AG04449 (cell line): Measurements from ENCODE around the gene CTDSP1.

Experiments
- CTCF ChIA-PET: fragments of 350-600 bp; formaldehyde crosslinking; extraction: SDS; loops from one replicate; lab custom pipeline; 2021; ENCODE audit warnings: antibody characterized with exemption; lab: Yijun Ruan, JAX
- POLR2A ChIA-PET: fragments of 400-600, 350-600 bp; formaldehyde crosslinking; extraction: SDS; loops from one replicate; lab custom pipeline; 2020; ENCODE audit warnings: antibody characterized with exemption, inconsistent platforms; lab: Yijun Ruan, JAX
- DNase-seq: peaks from one replicate; pipeline ENCODE4 v3.0.0-alpha.2; 2010; ENCODE audit warnings: low read depth, low spot score
- H3K4me3 ChIP-seq: 2 replicates; pipeline ENCODE4 v1.5.1; 2011; ENCODE audit warnings: low read depth, mild to moderate bottlenecking, control low read depth, low read length
- CTCF ChIP-seq: IDR thresholded peaks from one replicate; pipeline ENCODE4 v1.5.1; 2011; ENCODE audit warnings: mild to moderate bottlenecking, moderate library complexity, low read length, control low read depth, inconsistent platforms; ENCODE audit not compliant: insufficient read depth; ENCODE audit errors: missing control alignments

Gene CTDSP1

GRCh38 chr2:218446547-218446946, 46.9 kb downstream of the CTDSP1 start:
- DNase-seq, result no peak
- ChIA-PET POLR2A (no interaction called here), CTCF (interaction anchor here (0.7 to 1.7 kb wide), 2 partner anchors 18 to 173 kb away, joined by 3 to 9 read pairs; no protein-coding TSS in a partner anchor)
- H3K4me3 ChIP-seq, result no peak overlapping the region
- no peak for TF ChIP-seq CTCF

GRCh38 chr2:218447072-218447471, 47.4 kb downstream of the CTDSP1 start:
- no peak for TF ChIP-seq CTCF
- POLR2A ChIA-PET, result no interaction called here
- no peak overlapping the region for H3K4me3 ChIP-seq
- CTCF ChIA-PET, result interaction anchor here (0.7 to 1.8 kb wide), 2 partner anchors 19 to 174 kb away, joined by 3 to 4 read pairs; no protein-coding TSS in a partner anchor
- DNase-seq, result no peak

GRCh38 chr2:218448934-218449333, 49.3 kb downstream of the CTDSP1 start:
- CTCF ChIA-PET, result interaction anchor here (0.7 to 1.8 kb wide), 2 partner anchors 17 to 18 kb away, joined by 4 read pairs; no protein-coding TSS in a partner anchor
- DNase-seq, result no peak

GRCh38 chr2:218452079-218452478, 52.4 kb downstream of the CTDSP1 start:
- POLR2A ChIA-PET, result no interaction called here
- no peak overlapping the region for H3K4me3 ChIP-seq
- no peak for DNase-seq
- no peak for TF ChIP-seq CTCF
- CTCF ChIA-PET, result interaction anchor here (2.3 to 6.7 kb wide), 2 partner anchors 12 to 14 kb away, joined by 6 to 55 read pairs; no protein-coding TSS in a partner anchor

More at GRCh38 chr2:218448934-218449333, 49.3 kb downstream of the CTDSP1 start:
- POLR2A ChIA-PET, result no interaction called here
- no peak overlapping the region for H3K4me3 ChIP-seq
- TF ChIP-seq CTCF, result no peak
